Measurements from ENCODE around the gene FOXC2.

FOXC2 gene

DNA sequence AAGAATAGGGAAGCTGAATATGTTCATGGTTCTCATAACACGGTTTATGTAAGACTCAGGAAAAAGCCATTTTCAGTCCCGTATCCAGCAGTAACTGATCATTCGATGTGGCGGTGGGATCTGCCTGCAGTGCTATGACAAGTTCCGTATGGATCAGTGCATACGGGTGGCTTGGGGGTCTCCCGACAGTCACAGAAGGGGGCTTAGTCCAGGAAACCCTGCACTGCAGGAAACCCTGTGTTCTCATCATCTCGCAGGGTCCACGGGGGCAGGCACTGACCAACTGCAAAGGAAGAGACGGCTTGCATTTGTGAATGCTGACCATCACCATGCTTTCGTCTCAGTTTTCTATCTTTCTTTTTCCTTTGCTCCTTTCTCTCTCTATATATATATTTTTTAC, 19.3 kb upstream of the FOXC2 start:
- DNase-seq (ENCODE audit: low read depth): no peak
- no peak overlapping the region for H3K4me3 ChIP-seq (ENCODE audit: low read depth, low read length)
- TF ChIP-seq, protein P1, sequence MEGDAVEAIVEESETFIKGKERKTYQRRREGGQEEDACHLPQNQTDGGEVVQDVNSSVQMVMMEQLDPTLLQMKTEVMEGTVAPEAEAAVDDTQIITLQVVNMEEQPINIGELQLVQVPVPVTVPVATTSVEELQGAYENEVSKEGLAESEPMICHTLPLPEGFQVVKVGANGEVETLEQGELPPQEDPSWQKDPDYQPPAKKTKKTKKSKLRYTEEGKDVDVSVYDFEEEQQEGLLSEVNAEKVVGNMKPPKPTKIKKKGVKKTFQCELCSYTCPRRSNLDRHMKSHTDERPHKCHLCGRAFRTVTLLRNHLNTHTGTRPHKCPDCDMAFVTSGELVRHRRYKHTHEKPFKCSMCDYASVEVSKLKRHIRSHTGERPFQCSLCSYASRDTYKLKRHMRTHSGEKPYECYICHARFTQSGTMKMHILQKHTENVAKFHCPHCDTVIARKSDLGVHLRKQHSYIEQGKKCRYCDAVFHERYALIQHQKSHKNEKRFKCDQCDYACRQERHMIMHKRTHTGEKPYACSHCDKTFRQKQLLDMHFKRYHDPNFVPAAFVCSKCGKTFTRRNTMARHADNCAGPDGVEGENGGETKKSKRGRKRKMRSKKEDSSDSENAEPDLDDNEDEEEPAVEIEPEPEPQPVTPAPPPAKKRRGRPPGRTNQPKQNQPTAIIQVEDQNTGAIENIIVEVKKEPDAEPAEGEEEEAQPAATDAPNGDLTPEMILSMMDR (IDR thresholded peaks at IDR 0.05; ENCODE audit: low read depth, low read length, missing control alignments): no peak

DNA sequence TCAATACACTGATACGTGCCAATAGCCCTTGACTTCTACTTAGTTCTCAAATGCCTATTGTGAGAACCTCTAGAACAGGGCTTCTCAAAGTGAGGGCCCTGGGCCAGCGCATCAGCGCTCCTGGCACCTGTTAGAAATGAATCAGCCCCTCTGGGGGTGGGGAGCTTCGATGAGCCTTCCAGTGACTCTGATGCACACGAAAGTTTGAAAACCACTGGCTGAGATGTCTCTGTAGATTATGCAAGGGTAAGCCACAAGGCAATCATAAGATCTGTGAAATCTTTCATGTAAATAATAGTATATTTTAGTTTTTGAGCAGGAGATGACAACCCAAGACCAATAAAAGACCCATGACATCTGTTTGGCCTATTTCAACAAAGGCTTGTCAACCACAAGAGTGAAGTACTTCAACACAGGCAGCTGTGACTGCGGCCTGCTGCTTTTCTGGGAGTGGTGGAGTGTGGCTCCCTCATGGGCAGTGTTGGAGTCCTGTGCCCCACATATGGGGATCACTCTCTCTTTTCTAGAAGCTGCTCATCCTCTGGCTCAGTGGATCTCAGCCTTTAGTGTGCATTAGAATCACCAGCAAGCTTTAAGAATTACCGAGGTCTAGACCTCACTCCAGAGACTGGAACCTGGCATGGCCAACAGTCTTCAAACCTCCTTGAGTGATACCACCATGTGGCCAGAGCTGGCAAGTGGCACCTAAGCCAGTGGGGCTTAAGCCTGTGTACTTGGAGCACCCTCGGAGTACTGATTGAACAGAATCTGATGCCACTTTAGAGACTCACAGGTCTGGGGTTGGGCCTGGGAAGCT, 17.3 kb upstream of the FOXC2 start:
- no peak for DNase-seq (ENCODE audit: low read depth)
- no peak overlapping the region for H3K4me3 ChIP-seq (ENCODE audit: low read depth, low read length)
- TF ChIP-seq, protein P1 (IDR thresholded peaks at IDR 0.05; ENCODE audit: low read depth, low read length, missing control alignments): no peak

DNA sequence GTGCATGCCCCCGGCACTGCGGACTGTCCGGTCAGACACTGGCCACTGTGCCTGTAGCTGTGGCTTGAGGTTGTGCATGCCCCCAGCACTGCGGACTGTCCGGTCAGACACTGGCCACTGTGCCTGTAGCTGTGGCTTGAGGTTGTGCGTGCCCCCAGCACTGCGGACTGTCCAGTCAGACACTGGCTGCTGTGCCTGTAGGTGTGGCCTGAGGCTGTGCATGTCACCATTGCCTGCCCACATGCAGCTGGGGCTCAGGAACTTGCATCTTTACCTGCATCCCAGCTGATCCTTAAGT, 16.8 kb upstream of the FOXC2 start:
- H3K4me3 ChIP-seq (ENCODE audit: low read depth, low read length): no peak overlapping the region
- no peak for DNase-seq (ENCODE audit: low read depth)
- TF ChIP-seq, protein P1 (IDR thresholded peaks at IDR 0.05; ENCODE audit: low read depth, low read length, missing control alignments): no peak

DNA sequence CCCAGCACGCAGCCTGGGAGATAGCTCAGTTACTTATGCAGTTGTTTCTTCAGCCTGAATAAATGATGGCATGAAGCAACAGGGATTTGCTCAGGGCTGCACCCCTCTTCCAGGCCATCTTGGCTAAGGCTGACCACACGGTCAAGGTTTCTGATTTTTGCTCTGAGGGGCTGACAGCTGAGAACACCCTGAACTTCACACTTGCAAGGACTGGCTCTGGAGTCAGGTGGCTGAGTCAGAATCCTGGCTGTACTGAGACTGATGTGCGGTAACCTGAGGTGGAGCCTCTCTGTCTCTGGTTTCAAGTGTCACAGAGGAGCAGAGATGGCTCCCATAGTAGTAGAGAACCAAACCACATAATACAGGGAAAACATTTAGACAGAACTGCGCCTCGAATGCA, 16.3 kb upstream of the FOXC2 start:
- TF ChIP-seq, protein P1 (IDR thresholded peaks at IDR 0.05; ENCODE audit: low read depth, low read length, missing control alignments): no peak
- no peak overlapping the region for H3K4me3 ChIP-seq (ENCODE audit: low read depth, low read length)
- DNase-seq (ENCODE audit: low read depth): no peak

DNA sequence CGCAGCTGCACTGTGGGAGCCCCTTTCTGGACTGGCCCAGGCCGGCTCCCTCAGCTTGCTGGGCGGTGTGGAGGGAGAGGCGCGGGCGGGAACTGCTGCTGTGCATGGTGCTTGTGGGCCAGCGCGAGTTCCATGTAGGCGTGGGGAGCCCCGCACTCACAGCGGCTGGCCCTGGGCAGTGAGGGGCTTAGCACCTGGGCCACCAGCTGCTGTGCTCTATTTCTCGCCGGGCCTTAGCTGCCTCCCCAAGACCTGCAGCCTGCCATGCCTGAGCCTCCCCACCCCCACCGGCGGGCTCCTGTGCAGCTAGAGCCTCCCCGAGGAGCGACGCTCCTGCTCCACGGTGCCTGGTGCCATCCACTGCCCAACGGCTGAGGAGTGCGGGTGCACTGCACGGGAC, 13.3 kb upstream of the FOXC2 start:
- H3K4me3 ChIP-seq (ENCODE audit: low read depth, low read length): no peak overlapping the region
- no peak for DNase-seq (ENCODE audit: low read depth)
- TF ChIP-seq, protein P1 (IDR thresholded peaks at IDR 0.05; ENCODE audit: low read depth, low read length, missing control alignments): no peak

DNA sequence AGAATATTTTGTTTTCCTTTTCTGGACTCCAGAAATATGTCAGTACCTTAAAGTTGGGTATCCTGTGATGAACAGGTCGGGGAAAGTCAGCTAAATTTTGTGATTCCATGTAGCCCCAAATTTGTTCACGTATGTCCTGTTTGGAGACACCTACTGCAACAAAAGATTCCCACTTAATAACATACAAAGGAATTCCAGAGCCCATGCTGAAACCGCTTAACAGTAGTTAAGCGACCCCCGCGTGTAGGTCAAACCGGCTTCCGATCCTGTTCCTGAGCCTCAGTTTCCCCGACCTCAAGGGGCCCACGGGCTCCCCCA, 12.1 kb upstream of the FOXC2 start:
- peak overlapping the region; percentile 86 for H3K4me3 ChIP-seq (ENCODE audit: low read depth, low read length)
- TF ChIP-seq, protein P1 (IDR thresholded peaks at IDR 0.05; ENCODE audit: low read depth, low read length, missing control alignments): no peak
- no peak for DNase-seq (ENCODE audit: low read depth)
